ENCODE data around the gene ZNF503.

ZNF503 gene

GRCh38 chr10:75425291-75426079 lies 23.9 kb upstream of the ZNF503 start:
- H3K9me3 Mint-ChIP-seq: no peaks in the 10 kb centered on the region
- H3K36me3 Mint-ChIP-seq (ENCODE audit: low read depth): no peaks in the 10 kb centered on the region
- H3K4me3 Mint-ChIP-seq: no peak overlapping the region
- H3K4me1 Mint-ChIP-seq (ENCODE audit: low read depth): peaks cover 2% of the 10 kb centered on the region
- peaks cover 19% of the 10 kb centered on the region for H3K27me3 Mint-ChIP-seq (ENCODE audit: low read depth)
- DNase-seq (ENCODE audit: low spot score): no peak
- H3K27ac Mint-ChIP-seq: no peak overlapping the region

GRCh38 chr10:75424571-75424970 lies 23.0 kb upstream of the ZNF503 start:
- no peak for DNase-seq (ENCODE audit: low spot score)
- H3K9me3 Mint-ChIP-seq: no peaks in the 10 kb centered on the region
- no peaks in the 10 kb centered on the region for H3K36me3 Mint-ChIP-seq (ENCODE audit: low read depth)
- H3K27me3 Mint-ChIP-seq (ENCODE audit: low read depth): peaks cover 15% of the 10 kb centered on the region
- H3K27ac Mint-ChIP-seq: no peak overlapping the region
- H3K4me1 Mint-ChIP-seq (ENCODE audit: low read depth): no peaks in the 10 kb centered on the region
- H3K4me3 Mint-ChIP-seq: no peak overlapping the region

GRCh38 chr10:75422913-75423312 lies 21.3 kb upstream of the ZNF503 start:
- H3K4me3 Mint-ChIP-seq: no peak overlapping the region
- DNase-seq (ENCODE audit: low spot score): no peak
- H3K9me3 Mint-ChIP-seq: no peaks in the 10 kb centered on the region
- no peaks in the 10 kb centered on the region for H3K36me3 Mint-ChIP-seq (ENCODE audit: low read depth)
- no peak overlapping the region for H3K27ac Mint-ChIP-seq
- no peaks in the 10 kb centered on the region for H3K4me1 Mint-ChIP-seq (ENCODE audit: low read depth)
- peaks cover 5% of the 10 kb centered on the region for H3K27me3 Mint-ChIP-seq (ENCODE audit: low read depth)

GRCh38 chr10:75418712-75419111 lies 17.1 kb upstream of the ZNF503 start:
- no peaks in the 10 kb centered on the region for H3K36me3 Mint-ChIP-seq (ENCODE audit: low read depth)
- no peak overlapping the region for H3K27ac Mint-ChIP-seq
- no peak for DNase-seq (ENCODE audit: low spot score)
- no peaks in the 10 kb centered on the region for H3K4me1 Mint-ChIP-seq (ENCODE audit: low read depth)
- no peaks in the 10 kb centered on the region for H3K9me3 Mint-ChIP-seq
- peaks cover 11% of the 10 kb centered on the region for H3K27me3 Mint-ChIP-seq (ENCODE audit: low read depth)
- no peak overlapping the region for H3K4me3 Mint-ChIP-seq

GRCh38 chr10:75418293-75418692 lies 16.7 kb upstream of the ZNF503 start:
- Mint-ChIP-seq H3K27ac (no peak overlapping the region), H3K27me3 (ENCODE audit: low read depth) (peaks cover 12% of the 10 kb centered on the region), H3K4me3 (no peak overlapping the region), H3K36me3 (ENCODE audit: low read depth) (no peaks in the 10 kb centered on the region), H3K4me1 (ENCODE audit: low read depth) (no peaks in the 10 kb centered on the region), H3K9me3 (no peaks in the 10 kb centered on the region)
- DNase-seq (ENCODE audit: low spot score): no peak

GRCh38 chr10:75417522-75417927 lies 16.0 kb upstream of the ZNF503 start:
- Mint-ChIP-seq H3K27me3 (ENCODE audit: low read depth) (peaks cover 17% of the 10 kb centered on the region), H3K27ac (no peak overlapping the region), H3K4me3 (no peak overlapping the region), H3K36me3 (ENCODE audit: low read depth) (no peaks in the 10 kb centered on the region), H3K4me1 (ENCODE audit: low read depth) (no peaks in the 10 kb centered on the region), H3K9me3 (no peaks in the 10 kb centered on the region)
- no peak for DNase-seq (ENCODE audit: low spot score)

- no peaks in the 10 kb centered on the region for H3K36me3 Mint-ChIP-seq (ENCODE audit: low read depth)
Measured at GRCh38 chr10:75414527-75414926, 13.0 kb upstream of the ZNF503 start.

GRCh38 chr10:75410132-75411005 lies 8.8 kb upstream of the ZNF503 start:
- H3K27ac Mint-ChIP-seq: no peak overlapping the region
- no peaks in the 10 kb centered on the region for H3K9me3 Mint-ChIP-seq
- peak overlapping the region; percentile 70 for H3K4me3 Mint-ChIP-seq
- no peak for DNase-seq (ENCODE audit: low spot score)
- H3K36me3 Mint-ChIP-seq (ENCODE audit: low read depth): peaks cover 2% of the 10 kb centered on the region
- peaks cover 8% of the 10 kb centered on the region for H3K4me1 Mint-ChIP-seq (ENCODE audit: low read depth)
- peaks cover 68% of the 10 kb centered on the region for H3K27me3 Mint-ChIP-seq (ENCODE audit: low read depth)

More at GRCh38 chr10:75414527-75414926, 13.0 kb upstream of the ZNF503 start:
- no peak for DNase-seq (ENCODE audit: low spot score)
- Mint-ChIP-seq H3K27me3 (ENCODE audit: low read depth) (peaks cover 40% of the 10 kb centered on the region), H3K27ac (no peak overlapping the region), H3K9me3 (no peaks in the 10 kb centered on the region), H3K4me1 (ENCODE audit: low read depth) (peaks cover 4% of the 10 kb centered on the region), H3K4me3 (no peak overlapping the region)

GRCh38 chr10:75408911-75409885 lies 7.6 kb upstream of the ZNF503 start:
- Mint-ChIP-seq H3K36me3 (ENCODE audit: low read depth) (peaks cover 2% of the 10 kb centered on the region), H3K4me3 (peak overlapping the region; percentile 70), H3K9me3 (no peaks in the 10 kb centered on the region), H3K4me1 (ENCODE audit: low read depth) (peaks cover 8% of the 10 kb centered on the region), H3K27me3 (ENCODE audit: low read depth) (peaks cover 74% of the 10 kb centered on the region), H3K27ac (no peak overlapping the region)
- DNase-seq (ENCODE audit: low spot score): no peak

- H3K36me3 Mint-ChIP-seq (ENCODE audit: low read depth): peaks cover 2% of the 10 kb centered on the region
- H3K27me3 Mint-ChIP-seq (ENCODE audit: low read depth): peaks cover 77% of the 10 kb centered on the region
- peak overlapping the region; percentile 65 for H3K4me3 Mint-ChIP-seq
- no peak overlapping the region for H3K27ac Mint-ChIP-seq
- H3K9me3 Mint-ChIP-seq: no peaks in the 10 kb centered on the region
- DNase-seq (ENCODE audit: low spot score): no peak
- H3K4me1 Mint-ChIP-seq (ENCODE audit: low read depth): peaks cover 10% of the 10 kb centered on the region
Measured at GRCh38 chr10:75408509-75408875, 6.9 kb upstream of the ZNF503 start.

GRCh38 chr10:75407713-75408508 lies 6.3 kb upstream of the ZNF503 start:
- Mint-ChIP-seq H3K4me1 (ENCODE audit: low read depth) (peaks cover 10% of the 10 kb centered on the region), H3K4me3 (peak overlapping the region; percentile 65), H3K27me3 (ENCODE audit: low read depth) (peaks cover 81% of the 10 kb centered on the region), H3K9me3 (no peaks in the 10 kb centered on the region), H3K27ac (no peak overlapping the region), H3K36me3 (ENCODE audit: low read depth) (peaks cover 2% of the 10 kb centered on the region)
- no peak for DNase-seq (ENCODE audit: low spot score)

- no peak for DNase-seq (ENCODE audit: low spot score)
- peaks cover 2% of the 10 kb centered on the region for H3K36me3 Mint-ChIP-seq (ENCODE audit: low read depth)
- peak overlapping the region; percentile 59 for H3K4me3 Mint-ChIP-seq
- H3K9me3 Mint-ChIP-seq: no peaks in the 10 kb centered on the region
- H3K27ac Mint-ChIP-seq: no peak overlapping the region
- H3K4me1 Mint-ChIP-seq (ENCODE audit: low read depth): peaks cover 12% of the 10 kb centered on the region
- peaks cover 81% of the 10 kb centered on the region for H3K27me3 Mint-ChIP-seq (ENCODE audit: low read depth)
Measured at GRCh38 chr10:75407224-75407712, 5.7 kb upstream of the ZNF503 start.

All from T-helper 2 cell treated with Interferon-gamma antibody and Interleukin-4, amounts not matched to agents 5 μg/mL and 100 μg/mL, for 36 hours (primary cell).